Muscle layer of colon (tissue), 2 donors: ENCODE results near the gene SCART1.
"Not testable (repeated sequence)": the region's sequence is repeated elsewhere in the genome, so short reads cannot be mapped to it uniquely, and the experiment has no call there.

Experiments
- H3K27ac ChIP-seq: one replicate; pipeline ENCODE4 v1.7.0; 2013; ENCODE audit warnings: low read depth, mild to moderate bottlenecking, low read length, moderate library complexity
- H3K27me3 ChIP-seq, 2 donors: one replicate each; pipeline ENCODE4 v1.7.0; 2013; ENCODE audit warnings: low read length in 2 of 2, mild to moderate bottlenecking in 2 of 2; ENCODE audit not compliant: insufficient read depth in 2 of 2, control insufficient read depth in 1 of 2
- H3K36me3 ChIP-seq: one replicate; pipeline ENCODE4 v1.7.0; 2013; ENCODE audit warnings: mild to moderate bottlenecking, low read length; ENCODE audit not compliant: insufficient read depth
- H3K4me1 ChIP-seq: one replicate; pipeline ENCODE4 v1.7.0; 2013; ENCODE audit warnings: mild to moderate bottlenecking, low read length; ENCODE audit not compliant: insufficient read depth
- H3K4me3 ChIP-seq, 2 donors: one replicate each; pipeline ENCODE4 v1.7.0; 2013; ENCODE audit warnings: low read length in 2 of 2, low read depth in 1 of 2, mild to moderate bottlenecking in 1 of 2, moderate library complexity in 1 of 2
- H3K9ac ChIP-seq: one replicate; pipeline ENCODE4 v1.7.0; 2013; ENCODE audit warnings: low read length
- H3K9me3 ChIP-seq: one replicate; pipeline ENCODE4 v1.7.0; 2013; ENCODE audit warnings: mild to moderate bottlenecking, low read length
- donor health status: abdominal sarcoma.
- donor health status: Adenocarcinoma of cecum.

SCART1 gene

GRCh38 chr10:133453516-133454203, at the start of gene SCART1:
TSS of gene SCART1 (plus strand) at chr10:133453945. CDS start at chr10:133453998, 53 bp downstream.
- H3K9me3 ChIP-seq: peaks cover 4% of the 10 kb centered on the region

GRCh38 chr10:133405272-133405671, 48.5 kb upstream of the SCART1 start:
- H3K27ac ChIP-seq: no peak overlapping the region
- H3K27me3 ChIP-seq: no peaks in the 10 kb centered on the region
- H3K4me3 ChIP-seq: no peak overlapping the region
- no peak overlapping the region for H3K9ac ChIP-seq
- H3K9me3 ChIP-seq: no peaks in the 10 kb centered on the region
- H3K4me1 ChIP-seq: no peaks in the 10 kb centered on the region
- H3K36me3 ChIP-seq: peaks cover 46% of the 10 kb centered on the region

More at GRCh38 chr10:133453516-133454203, at the start of gene SCART1:
- no peak within 1 kb of the TSS for H3K4me3 ChIP-seq
- H3K27me3 ChIP-seq: no peaks in the 10 kb centered on the region
- no peak within 1 kb of the TSS for H3K27ac ChIP-seq
- H3K4me1 ChIP-seq: no peaks in the 10 kb centered on the region
- no peak within 1 kb of the TSS for H3K9ac ChIP-seq
- H3K36me3 ChIP-seq: no peaks in the 10 kb centered on the region

- Histone ChIP-seq H3K4me1 (no peaks in the 10 kb centered on the region), H3K9ac (no peak overlapping the region), H3K27me3 (no peaks in the 10 kb centered on the region), H3K36me3 (peaks cover 43% of the 10 kb centered on the region), H3K9me3 (peaks cover 2% of the 10 kb centered on the region), H3K4me3 (no peak overlapping the region), H3K27ac (no peak overlapping the region)
These were observed 47.8 kb upstream of the SCART1 start for GRCh38 chr10:133405844-133406527.

GRCh38 chr10:133411523-133412380, 42.0 kb upstream of the SCART1 start:
- Histone ChIP-seq H3K9me3 (peaks cover 12% of the 10 kb centered on the region), H3K36me3 (peaks cover 8% of the 10 kb centered on the region)

GRCh38 chr10:133412381-133412711, 41.4 kb upstream of the SCART1 start:
- Histone ChIP-seq H3K9ac (no peak overlapping the region), H3K27ac (no peak overlapping the region), H3K36me3 (peaks cover 8% of the 10 kb centered on the region), H3K4me3 (no peak overlapping the region), H3K9me3 (peaks cover 12% of the 10 kb centered on the region), H3K4me1 (no peaks in the 10 kb centered on the region), H3K27me3 (no peaks in the 10 kb centered on the region)

More at GRCh38 chr10:133411523-133412380, 42.0 kb upstream of the SCART1 start:
- no peak overlapping the region for H3K4me3 ChIP-seq
- no peaks in the 10 kb centered on the region for H3K4me1 ChIP-seq
- H3K27me3 ChIP-seq: no peaks in the 10 kb centered on the region
- H3K27ac ChIP-seq: no peak overlapping the region
- no peak overlapping the region for H3K9ac ChIP-seq

GRCh38 chr10:133414401-133414800, 39.3 kb upstream of the SCART1 start:
- H3K27me3 ChIP-seq, H3K4me3 ChIP-seq, H3K36me3 ChIP-seq, H3K4me1 ChIP-seq, H3K9ac ChIP-seq, H3K27ac ChIP-seq: not testable (repeated sequence)
- peaks cover 12% of the 10 kb centered on the region for H3K9me3 ChIP-seq

- H3K4me3 ChIP-seq: no peak overlapping the region
- H3K9ac ChIP-seq: no peak overlapping the region
- no peaks in the 10 kb centered on the region for H3K4me1 ChIP-seq
- no peaks in the 10 kb centered on the region for H3K27me3 ChIP-seq
- H3K27ac ChIP-seq: no peak overlapping the region
- H3K36me3 ChIP-seq: peaks cover 12% of the 10 kb centered on the region
- peaks cover 12% of the 10 kb centered on the region for H3K9me3 ChIP-seq
These were observed 38.0 kb upstream of the SCART1 start for GRCh38 chr10:133415752-133416151.

GRCh38 chr10:133418289-133418993, 35.3 kb upstream of the SCART1 start:
- Histone ChIP-seq H3K4me3 (no peak overlapping the region), H3K9me3 (no peaks in the 10 kb centered on the region), H3K9ac (no peak overlapping the region), H3K27me3 (peaks cover 0 to 8% of the 10 kb centered on the region in 2 donors), H3K27ac (no peak overlapping the region), H3K36me3 (peaks cover 17% of the 10 kb centered on the region), H3K4me1 (no peaks in the 10 kb centered on the region)

GRCh38 chr10:133419211-133419950, 34.4 kb upstream of the SCART1 start:
- Histone ChIP-seq H3K27ac (no peak overlapping the region), H3K9me3 (no peaks in the 10 kb centered on the region), H3K4me3 (no peak overlapping the region), H3K4me1 (no peaks in the 10 kb centered on the region), H3K9ac (no peak overlapping the region), H3K27me3 (peaks cover 0 to 8% of the 10 kb centered on the region in 2 donors), H3K36me3 (peaks cover 17% of the 10 kb centered on the region)

GRCh38 chr10:133420028-133420427, 33.7 kb upstream of the SCART1 start:
- Histone ChIP-seq H3K9ac (no peak overlapping the region), H3K4me1 (no peaks in the 10 kb centered on the region), H3K27me3 (peaks cover 0 to 8% of the 10 kb centered on the region in 2 donors), H3K27ac (no peak overlapping the region), H3K36me3 (peaks cover 17% of the 10 kb centered on the region), H3K9me3 (no peaks in the 10 kb centered on the region), H3K4me3 (no peak overlapping the region)
